ENCODE results near the gene CD58.
A peak's percentile ranks its signal among the peaks of the same experiment; 100 is the strongest.
"Not testable (repeated sequence)": the region's sequence is repeated elsewhere in the genome, so short reads cannot be mapped to it uniquely, and the experiment has no call there.

CD58 gene

GRCh38 chr1:116569776-116570357 lies 959 bp downstream of the CD58 start:
- DNase-seq = peak; percentile 86

- DNase-seq = no peak
These were observed 1.5 kb downstream of the CD58 start for GRCh38 chr1:116569381-116569670.

- no peak for DNase-seq
These were observed 2.0 kb downstream of the CD58 start for GRCh38 chr1:116568662-116569380.

DNA sequence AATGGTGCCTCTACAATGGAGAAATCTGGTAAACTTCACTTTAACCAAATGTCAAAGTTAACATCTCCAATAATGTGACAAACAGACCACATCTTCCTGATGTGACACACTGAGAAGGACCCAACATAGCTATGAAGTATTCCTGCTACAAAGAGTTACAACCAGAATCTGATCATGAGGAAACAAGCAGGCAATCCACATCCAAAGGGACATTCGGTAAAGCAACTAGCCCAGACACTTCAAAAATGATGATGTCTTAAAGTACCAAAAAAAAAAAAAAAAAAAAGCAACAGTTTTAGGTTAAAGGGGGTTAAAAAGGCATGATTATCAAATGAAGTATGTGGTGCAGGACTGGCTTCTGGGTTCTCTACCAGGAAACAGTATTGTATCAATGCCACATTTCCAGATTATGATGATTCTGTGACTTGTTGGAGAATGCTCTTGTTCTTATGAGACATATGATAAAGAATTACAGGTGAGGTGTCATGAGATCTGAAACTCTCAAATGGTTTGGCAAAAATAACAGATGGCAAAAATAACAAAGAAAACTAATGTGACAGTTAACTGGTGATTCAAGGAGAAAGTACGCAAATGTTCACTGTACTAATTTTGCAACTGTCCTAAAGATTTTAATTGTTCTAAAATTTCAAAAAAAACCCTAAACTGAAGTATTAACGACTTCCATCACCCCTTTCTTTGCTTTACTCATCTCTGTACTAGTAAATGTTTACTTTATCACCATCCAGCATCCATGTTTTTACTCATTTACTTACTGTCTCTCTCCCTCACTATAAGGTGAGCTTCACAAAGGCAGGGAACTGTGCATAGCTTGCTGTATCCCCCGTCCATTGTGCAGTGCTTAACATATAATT lies 2.8 kb downstream of the CD58 start:
- no peak for DNase-seq

- DNase-seq = no peak
These were observed 5.6 kb downstream of the CD58 start for GRCh38 chr1:116565222-116565621.

GRCh38 chr1:116564426-116564825 lies 6.4 kb downstream of the CD58 start:
- DNase-seq = peak; percentile 25

DNA sequence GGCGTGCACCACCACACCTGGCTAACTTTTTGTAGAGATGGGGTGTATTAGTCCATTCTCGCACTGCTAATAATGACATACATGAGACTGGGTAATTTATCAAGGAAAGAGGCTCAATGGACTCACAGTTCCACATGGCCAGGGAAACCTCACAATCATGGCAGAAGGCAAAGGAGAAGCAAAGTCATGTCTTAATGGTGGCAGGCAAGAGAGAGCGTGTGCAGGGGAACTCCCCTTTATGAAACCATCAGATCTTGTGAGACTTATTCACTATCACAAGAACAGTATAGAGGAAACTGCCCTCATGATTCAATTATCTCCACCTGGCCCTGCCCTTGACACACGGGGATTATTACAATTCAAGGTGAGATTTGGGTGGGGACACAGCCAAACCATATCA lies 8.4 kb downstream of the CD58 start:
- not testable (repeated sequence) for DNase-seq

DNA sequence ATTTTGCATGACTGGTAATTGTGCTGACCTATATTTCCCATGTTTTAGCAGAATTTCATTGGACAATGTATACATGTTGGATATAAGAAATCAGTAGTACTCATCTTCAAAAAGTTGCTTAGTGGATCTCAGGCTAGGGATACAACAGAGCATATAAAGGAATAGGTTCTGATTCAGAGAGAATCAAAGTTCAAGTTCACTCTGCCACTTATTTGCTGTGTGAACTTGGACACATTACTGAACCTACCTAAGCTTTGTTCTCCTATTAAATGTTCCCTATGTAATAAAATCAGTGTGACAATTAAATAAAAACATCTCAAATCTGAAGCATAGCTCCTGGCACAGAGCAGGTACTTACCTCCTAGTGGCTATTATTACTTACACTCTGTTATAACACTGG lies 9.3 kb downstream of the CD58 start:
- no peak for DNase-seq

- no peak for DNase-seq
These were observed 9.9 kb downstream of the CD58 start for GRCh38 chr1:116560704-116561490.

DNA sequence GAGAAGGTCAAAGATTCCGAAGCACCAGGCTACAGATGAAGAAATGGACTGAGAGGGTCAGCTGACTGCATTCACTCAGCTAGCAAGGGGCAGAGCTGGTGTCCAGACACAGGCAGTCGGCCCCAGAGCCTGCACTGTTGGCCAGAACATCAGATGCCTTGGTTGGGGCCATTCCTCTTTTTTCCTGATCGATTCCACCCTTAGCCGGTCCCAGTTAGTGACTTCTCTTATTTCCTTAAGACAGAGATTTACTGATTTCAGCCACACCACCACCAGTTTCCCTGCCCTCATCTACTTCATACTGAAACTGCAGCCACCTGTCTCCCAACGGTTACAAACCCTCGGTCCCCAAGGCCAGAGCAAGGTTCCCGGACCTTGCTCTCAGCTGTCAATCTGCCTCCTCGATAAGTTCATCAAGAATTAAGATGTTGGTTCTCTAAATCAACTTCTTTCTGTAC lies 11.5 kb downstream of the CD58 start:
- no peak for DNase-seq

GRCh38 chr1:116558571-116558970 lies 12.3 kb downstream of the CD58 start:
- DNase-seq = no peak

GRCh38 chr1:116558140-116558549 lies 12.7 kb downstream of the CD58 start:
- no peak for DNase-seq

- DNase-seq = no peak
These were observed 13.4 kb downstream of the CD58 start for GRCh38 chr1:116557323-116557878.

GRCh38 chr1:116556289-116557006 lies 14.4 kb downstream of the CD58 start:
- DNase-seq = peak; percentile 75

GRCh38 chr1:116554924-116555323 lies 15.9 kb downstream of the CD58 start:
- no peak for DNase-seq

DNA sequence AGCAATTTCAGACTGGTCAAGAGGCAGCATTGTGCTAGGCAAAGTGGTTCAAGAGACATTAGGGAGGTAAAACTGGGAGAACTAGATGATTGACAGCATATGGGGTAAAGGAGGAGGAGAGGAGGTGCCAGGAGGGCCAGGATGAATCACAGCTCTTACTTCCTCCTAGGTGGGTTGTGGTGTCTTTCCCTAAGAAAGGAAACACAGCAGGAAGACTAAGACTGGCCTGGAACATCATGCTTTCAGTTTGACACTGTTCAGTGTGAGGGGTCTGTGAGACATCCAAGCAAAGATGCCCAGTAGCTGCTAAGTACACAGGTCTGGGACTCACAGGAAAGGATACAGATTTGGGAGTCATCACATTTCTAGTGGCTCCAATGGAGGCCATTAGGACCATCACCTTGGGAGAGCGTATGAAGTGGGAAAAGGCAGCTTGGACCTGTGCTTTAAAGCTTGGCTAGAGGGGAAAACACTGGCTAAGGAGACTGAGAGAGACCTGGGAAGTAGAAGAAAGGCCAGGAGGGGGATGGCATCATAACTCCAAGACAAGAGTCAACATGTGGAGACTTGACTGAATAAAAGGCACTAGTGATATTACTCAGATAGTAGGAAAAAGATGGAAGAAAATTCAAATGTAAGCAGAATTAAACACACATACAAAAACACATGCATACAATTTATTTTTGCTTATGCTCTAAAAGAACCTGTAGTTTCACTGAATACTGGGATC lies 17.3 kb downstream of the CD58 start:
- DNase-seq = no peak

- no peak for DNase-seq
These were observed 24.4 kb downstream of the CD58 start for GRCh38 chr1:116546354-116546977.

GRCh38 chr1:116545359-116545705 lies 25.5 kb downstream of the CD58 start:
- DNase-seq = no peak

- DNase-seq = no peak
These were observed 26.1 kb downstream of the CD58 start for GRCh38 chr1:116544588-116545358.

DNA sequence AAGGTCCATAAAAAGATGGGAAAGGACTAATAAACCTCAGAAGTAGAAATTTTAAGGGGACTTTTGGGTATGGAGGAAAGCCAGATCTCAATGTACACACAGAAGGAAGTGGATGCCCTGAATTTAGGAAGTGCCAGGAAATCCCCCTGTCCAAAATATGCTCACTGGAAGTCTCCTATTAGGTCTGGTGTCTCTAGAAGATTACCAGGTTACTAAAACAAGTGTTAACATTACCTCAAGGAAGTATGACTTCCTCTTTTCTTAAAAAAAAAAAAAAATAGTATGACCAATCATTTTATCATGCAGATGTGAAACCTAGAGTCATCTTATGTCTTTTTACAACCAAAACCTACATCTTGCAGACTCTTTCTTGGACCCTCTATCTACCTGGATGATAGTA lies 30.7 kb downstream of the CD58 start:
- DNase-seq = no peak

All from hematopoietic multipotent progenitor cell treated with erythropoietin and hydrocortisone succinate and interleukin-3 and kit ligand, for 8 days (in vitro differentiated cells).